IMR-90 (cell line): Measurements from ENCODE around the gene PLLP. TPM values are rescaled to one million over a fixed set of nuclear protein-coding genes. Genes with fewer than 3 reads are reported as not detected.

Experiments
- ATAC-seq: fragments of 200-7000 bp; cut with Tn5 transposase; 2 replicates; pipeline ENCODE4 v1.9.1; 2020; ENCODE audit warnings: low read depth, mild to moderate bottlenecking, moderate library complexity
- BruUV-seq: library from RNA; stranded (reverse); fragments of 400-500 nt; replicated peaks from 2 replicates; lab custom pipeline; 2021; lab: Mats Ljungman, UMichigan
- CTCF ChIA-PET: fragments of 300-600 bp; formaldehyde crosslinking; extraction: SDS; loops from one replicate; lab custom pipeline; 2021; ENCODE audit warnings: antibody characterized with exemption; lab: Yijun Ruan, JAX
- POLR2A ChIA-PET: fragments of 300-600 bp; sonication (Branson Sonifier 250); formaldehyde crosslinking; loops from one replicate; lab custom pipeline; 2022; ENCODE audit warnings: antibody characterized with exemption; ENCODE audit not compliant: unreplicated experiment; lab: Charles Lee
- DNase-seq: peaks from one replicate; pipeline ENCODE4 v3.0.0; 2013
- H2AFZ ChIP-seq: replicated peaks from 2 replicates; pipeline ENCODE3; 2013; ENCODE audit warnings: low read length, mild to moderate bottlenecking; ENCODE audit not compliant: poor library complexity
- H2AK5ac ChIP-seq: 2 replicates; pipeline ENCODE4 v1.6.1; 2013; ENCODE audit warnings: low read depth, low read length, inconsistent platforms
- H2AK9ac ChIP-seq: replicated peaks from 2 replicates; pipeline ENCODE3; 2013; ENCODE audit warnings: mild to moderate bottlenecking, low read depth, low read length, moderate library complexity; ENCODE audit not compliant: poor library complexity
- H2BK120ac ChIP-seq: 2 replicates; pipeline ENCODE4 v1.6.1; 2013; ENCODE audit warnings: low read depth, low read length, inconsistent platforms
- H2BK15ac ChIP-seq: 3 replicates; pipeline ENCODE4 v1.6.1; 2013; ENCODE audit warnings: low read depth, low read length, inconsistent platforms
- H2BK20ac ChIP-seq: 2 replicates; pipeline ENCODE4 v1.6.1; 2013; ENCODE audit warnings: low read depth, mild to moderate bottlenecking, inconsistent platforms, low read length, moderate library complexity
- H2BK5ac ChIP-seq: 2 replicates; pipeline ENCODE4 v1.6.1; 2013; ENCODE audit warnings: mild to moderate bottlenecking, low read depth, low read length, inconsistent platforms; ENCODE audit not compliant: poor library complexity, severe bottlenecking
- H3K14ac ChIP-seq: replicated peaks from 2 replicates; pipeline ENCODE4 v1.6.1; 2013; ENCODE audit warnings: low read depth, low read length, inconsistent platforms
- H3K18ac ChIP-seq: 2 replicates; pipeline ENCODE4 v1.6.1; 2013; ENCODE audit warnings: low read depth, low read length, control low read depth
- H3K23ac ChIP-seq: 2 replicates; pipeline ENCODE4 v1.6.1; 2013; ENCODE audit warnings: low read depth, low read length, inconsistent platforms
- H3K27ac ChIP-seq: 2 replicates; pipeline ENCODE4 v1.5.1; 2013; ENCODE audit warnings: mild to moderate bottlenecking, control low read depth, low read length; ENCODE audit not compliant: insufficient read depth
- H3K27me3 ChIP-seq: 2 replicates; pipeline ENCODE4 v1.6.1; 2013; ENCODE audit warnings: low read length; ENCODE audit not compliant: control insufficient read depth, insufficient read depth
- H3K36me3 ChIP-seq: 2 replicates; pipeline ENCODE4 v1.6.1; 2013; ENCODE audit warnings: low read length, mixed read lengths; ENCODE audit not compliant: control insufficient read depth, insufficient read depth
- H3K4ac ChIP-seq: 2 replicates; pipeline ENCODE4 v1.6.1; 2013; ENCODE audit warnings: low read depth, low read length, inconsistent platforms
- H3K4me1 ChIP-seq: 2 replicates; pipeline ENCODE4 v1.6.1; 2013; ENCODE audit warnings: low read length, mixed read lengths; ENCODE audit not compliant: control insufficient read depth, insufficient read depth
- H3K4me2 ChIP-seq: 2 replicates; pipeline ENCODE4 v1.6.1; 2013; ENCODE audit warnings: low read depth, mild to moderate bottlenecking, control low read depth, low read length, moderate library complexity
- H3K4me3 ChIP-seq: 2 replicates; pipeline ENCODE4 v1.5.1; 2013; ENCODE audit warnings: low read depth, mild to moderate bottlenecking, control low read depth, low read length, moderate library complexity; ENCODE audit not compliant: insufficient read depth
- H3K56ac ChIP-seq: 2 replicates; pipeline ENCODE4 v1.6.1; 2013; ENCODE audit warnings: low read length, inconsistent platforms; ENCODE audit not compliant: insufficient read depth; ENCODE audit errors: extremely low read depth
- H3K79me1 ChIP-seq, 2 experiments: 2 replicates each; pipeline ENCODE4 v1.6.1; 2013; ENCODE audit warnings: low read length in 2 of 2, inconsistent platforms in 1 of 2, low read depth in 1 of 2
- H3K9ac ChIP-seq: 2 replicates; pipeline ENCODE4 v1.6.1; 2013; ENCODE audit warnings: low read depth, low read length, control low read depth
- H3K9me1 ChIP-seq: 2 replicates; pipeline ENCODE4 v1.6.1; 2013; ENCODE audit warnings: low read length, inconsistent platforms; ENCODE audit not compliant: insufficient read depth
- H3K9me3 ChIP-seq: 2 replicates; pipeline ENCODE4 v1.6.1; 2013; ENCODE audit warnings: low read length; ENCODE audit not compliant: control insufficient read depth, insufficient read depth
- H4K20me1 ChIP-seq: 2 replicates; pipeline ENCODE4 v1.6.1; 2013; ENCODE audit warnings: low read length, inconsistent platforms; ENCODE audit not compliant: insufficient read depth
- H4K5ac ChIP-seq: 2 replicates; pipeline ENCODE4 v1.6.1; 2013; ENCODE audit warnings: mild to moderate bottlenecking, low read depth, low read length, control low read depth
- H4K8ac ChIP-seq, 2 experiments: 2 replicates each; pipeline ENCODE4 v1.6.1; 2013; ENCODE audit warnings: low read depth in 2 of 2, low read length in 2 of 2, control low read depth in 1 of 2, inconsistent platforms in 1 of 2
- H4K91ac ChIP-seq: 2 replicates; pipeline ENCODE4 v1.6.1; 2013; ENCODE audit warnings: low read depth, low read length, inconsistent platforms; ENCODE audit not compliant: insufficient read depth
- BHLHE40 ChIP-seq: fragments of 150-350 bp; IDR thresholded peaks from 2 replicates; pipeline ENCODE4 v1.6.1; 2016; ENCODE audit warnings: mild to moderate bottlenecking, low read depth, low read length
- CEBPB ChIP-seq: IDR thresholded peaks from 2 replicates; pipeline ENCODE4 v1.6.1; 2012; ENCODE audit warnings: low read depth, low read length, improper control_type of control experiment
- FOS ChIP-seq: fragments of 150-350 bp; IDR thresholded peaks from 2 replicates; pipeline ENCODE4 v1.6.1; 2016; ENCODE audit warnings: low read depth, low read length
- MAFK ChIP-seq: IDR thresholded peaks from 2 replicates; pipeline ENCODE4 v1.6.1; 2012; ENCODE audit warnings: low read depth, low read length, improper control_type of control experiment
- MXI1 ChIP-seq: IDR thresholded peaks from 2 replicates; pipeline ENCODE4 v1.6.1; 2012; ENCODE audit warnings: low read depth, mild to moderate bottlenecking, low read length, moderate library complexity, borderline replicate concordance
- NFE2L2 ChIP-seq: fragments of 150-350 bp; IDR thresholded peaks from 2 replicates; pipeline ENCODE4 v1.6.1; 2016; ENCODE audit warnings: low read depth, mild to moderate bottlenecking, low read length
- POLR2A ChIP-seq: IDR thresholded peaks from 2 replicates; pipeline ENCODE4 v1.6.1; 2012; ENCODE audit warnings: mild to moderate bottlenecking, low read depth, low read length
- RCOR1 ChIP-seq: IDR thresholded peaks from 2 replicates; pipeline ENCODE4 v1.6.1; 2012; ENCODE audit warnings: mild to moderate bottlenecking, low read length, improper control_type of control experiment; ENCODE audit not compliant: insufficient replicate concordance
- RFX5 ChIP-seq: IDR thresholded peaks from 2 replicates; pipeline ENCODE4 v1.8.0; 2012; ENCODE audit warnings: low read depth, mild to moderate bottlenecking, low read length, moderate library complexity
- SMC3 ChIP-seq: fragments of 150-350 bp; IDR thresholded peaks from 2 replicates; pipeline ENCODE4 v1.6.1; 2016; ENCODE audit warnings: low read depth, mild to moderate bottlenecking, antibody characterized with exemption, low read length, moderate library complexity
- WGBS, 2 experiments: methylation state at CpG; one replicate each; pipeline versions ENCODE4 v1.1.5 to v1.1.7; 2013; ENCODE audit warnings: missing lambda C conversion rate in 2 of 2; ENCODE audit not compliant: insufficient read length in 1 of 2; ENCODE audit errors: extremely low coverage in 2 of 2; 5-methylcytosine and 5-hydroxymethylcytosine counted together
- dilution Hi-C: fragments of 300-500 bp; cut with HindIII; formaldehyde crosslinking; loops from one replicate; pipeline ENCODE4 v1.14.3; 2018; ENCODE audit warnings: low sequenced_read_pairs; ENCODE audit not compliant: unreplicated experiment
- in situ Hi-C: fragments of 300-500 bp; cut with MboI; formaldehyde crosslinking; loops from 3 replicates; pipeline ENCODE4 v1.14.3; 2019; ENCODE audit warnings: low sequenced_read_pairs, inconsistent platforms, mixed read lengths
- intact Hi-C: fragments of 100-400 bp; cut with micrococcal nuclease; formaldehyde crosslinking; loops from 2 replicates; pipeline ENCODE4 v1.10.0; 2022
- polyA plus RNA-seq, 3 experiments: library from polyadenylated mRNA; depleted of rRNA; stranded (reverse); fragments of >200 nt; gene quantifications; 2 replicates each; pipeline ENCODE4 v1.2.3, GENCODE V29; 2012; ENCODE audit warnings: low replicate concordance in 1 of 3
- total RNA-seq: library from RNA; depleted of rRNA; stranded (reverse); fragments of >200 nt; gene quantifications from 2 replicates; pipeline ENCODE4 v1.2.3, GENCODE V29; 2012
- TF ChIP-seq, protein P1 (sequence below): fragments of 150-350 bp; IDR thresholded peaks from 2 replicates; pipeline ENCODE4 v1.6.1; 2016; ENCODE audit warnings: low read depth, mild to moderate bottlenecking, low read length, moderate library complexity, borderline replicate concordance

Gene PLLP
- total and polyA plus RNA-seq, 2 of the 4 experiments (the other 2 are of a cell fraction), result 0.05 TPM; not detected in 1

DNA sequence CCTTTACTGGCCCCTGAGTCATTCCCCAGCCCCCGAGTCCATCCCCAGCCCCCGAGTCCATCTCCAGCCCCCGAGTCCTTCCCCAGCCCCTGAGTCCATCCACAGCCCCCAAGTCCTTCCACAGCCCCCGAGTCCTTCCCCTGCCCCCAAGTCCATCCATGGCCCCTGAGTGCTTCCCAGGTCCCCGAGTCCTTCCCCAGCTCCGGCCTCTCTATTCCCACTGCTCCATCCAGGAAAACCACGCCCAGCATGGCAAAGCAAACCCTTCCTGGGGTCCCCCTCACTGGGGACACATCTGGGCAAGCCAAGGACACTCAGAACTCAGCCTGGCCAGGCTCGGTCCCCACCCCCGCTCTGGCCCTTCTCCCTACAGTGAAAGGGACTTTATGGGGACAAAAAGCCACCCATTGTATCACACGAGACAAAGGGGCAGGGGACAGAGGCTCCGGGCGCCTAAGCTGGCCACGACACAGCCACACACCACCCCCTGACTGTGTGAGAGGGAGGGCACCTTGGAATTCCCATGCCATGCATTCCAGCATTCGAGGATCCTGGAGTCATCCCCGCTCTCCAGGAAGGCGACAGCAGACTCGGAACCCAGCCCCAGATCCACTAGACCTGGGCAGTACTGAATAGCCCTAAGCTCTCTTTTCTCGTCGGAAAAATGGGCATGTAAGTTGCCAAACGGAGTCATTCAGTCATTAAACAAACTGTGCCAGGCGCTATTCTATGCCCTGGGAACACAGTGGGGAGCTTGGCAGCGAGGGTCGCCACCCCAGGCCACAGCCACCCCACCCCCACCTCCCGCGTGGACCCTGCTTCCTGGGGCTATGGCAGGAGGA, 14.0 kb downstream of the PLLP start:
- no peak overlapping the region for H3K14ac ChIP-seq
- H2AK9ac ChIP-seq, result no peak overlapping the region
- no peak overlapping the region for H3K27ac ChIP-seq
- no TSS peak for BruUV-seq
- no peak overlapping the region for H2BK120ac ChIP-seq
- H2AFZ ChIP-seq, result peak overlapping the region; percentile 33
- ATAC-seq (no peak), DNase-seq (no peak)
- no peak overlapping the region for H3K9ac ChIP-seq
- no peaks in the 10 kb centered on the region for H3K9me1 ChIP-seq
- ChIA-PET POLR2A (no interaction called here), CTCF (interaction anchor here (0.6 kb wide), 1 partner anchor 23 kb away, joined by 8 read pairs; no protein-coding TSS in a partner anchor)
- H4K91ac ChIP-seq, result no peak overlapping the region
- TF ChIP-seq MAFK (no peak), NFE2L2 (no peak), POLR2A (no peak), BHLHE40 (no peak), RFX5 (no peak), FOS (no peak), CEBPB (no peak), SMC3 (no peak), MXI1 (no peak), RCOR1 (no peak)
- TF ChIP-seq, protein P1, sequence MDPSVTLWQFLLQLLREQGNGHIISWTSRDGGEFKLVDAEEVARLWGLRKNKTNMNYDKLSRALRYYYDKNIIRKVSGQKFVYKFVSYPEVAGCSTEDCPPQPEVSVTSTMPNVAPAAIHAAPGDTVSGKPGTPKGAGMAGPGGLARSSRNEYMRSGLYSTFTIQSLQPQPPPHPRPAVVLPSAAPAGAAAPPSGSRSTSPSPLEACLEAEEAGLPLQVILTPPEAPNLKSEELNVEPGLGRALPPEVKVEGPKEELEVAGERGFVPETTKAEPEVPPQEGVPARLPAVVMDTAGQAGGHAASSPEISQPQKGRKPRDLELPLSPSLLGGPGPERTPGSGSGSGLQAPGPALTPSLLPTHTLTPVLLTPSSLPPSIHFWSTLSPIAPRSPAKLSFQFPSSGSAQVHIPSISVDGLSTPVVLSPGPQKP, result no peak
- WGBS, 2 experiments, result no CpG with 5 or more reads among the region's 25 CpGs
- H2BK15ac ChIP-seq, result no peak overlapping the region
- no peak overlapping the region for H3K4me3 ChIP-seq
- H3K79me1 ChIP-seq, result no peaks in the 10 kb centered on the region
- no peaks in the 10 kb centered on the region; the same call in 1 of the 2 replicates for H4K20me1 ChIP-seq
- H2AK5ac ChIP-seq, result no peak overlapping the region; the same call in 1 of the 2 replicates
- no peak overlapping the region for H3K4me2 ChIP-seq
- H4K8ac ChIP-seq, result no peak overlapping the region
- in situ Hi-C loops, result no loop called here
- intact Hi-C loops, result no loop called here
- no peak overlapping the region for H2BK20ac ChIP-seq
- dilution Hi-C loops, result no loop called here
- H4K5ac ChIP-seq, result no peak overlapping the region
- no peaks in the 10 kb centered on the region for H3K36me3 ChIP-seq
- H2BK5ac ChIP-seq, result no peak overlapping the region
- no peak overlapping the region for H3K56ac ChIP-seq
- H3K9me3 ChIP-seq, result no peaks in the 10 kb centered on the region
- no peak overlapping the region for H3K4ac ChIP-seq
- H3K18ac ChIP-seq, result no peak overlapping the region
- H3K27me3 ChIP-seq, result peaks cover 11% of the 10 kb centered on the region; the same call in 1 of the 2 replicates
- no peak overlapping the region for H3K23ac ChIP-seq
- no peaks in the 10 kb centered on the region for H3K4me1 ChIP-seq
